ENCODE data around the gene UBAC2.

GRCh38 chr13:99406799-99407201 lies 206.1 kb downstream of the UBAC2 start:
- TF ChIP-seq CTCF (IDR thresholded peaks at IDR 0.05; ENCODE audit: low read length) (no peak), EZH2 (IDR thresholded peaks at IDR 0.05; ENCODE audit: borderline replicate concordance, low read length) (no peak)

All from OCI-LY1 (cell line).